ENCODE data around the gene ASPG.

Gene ASPG

DNA sequence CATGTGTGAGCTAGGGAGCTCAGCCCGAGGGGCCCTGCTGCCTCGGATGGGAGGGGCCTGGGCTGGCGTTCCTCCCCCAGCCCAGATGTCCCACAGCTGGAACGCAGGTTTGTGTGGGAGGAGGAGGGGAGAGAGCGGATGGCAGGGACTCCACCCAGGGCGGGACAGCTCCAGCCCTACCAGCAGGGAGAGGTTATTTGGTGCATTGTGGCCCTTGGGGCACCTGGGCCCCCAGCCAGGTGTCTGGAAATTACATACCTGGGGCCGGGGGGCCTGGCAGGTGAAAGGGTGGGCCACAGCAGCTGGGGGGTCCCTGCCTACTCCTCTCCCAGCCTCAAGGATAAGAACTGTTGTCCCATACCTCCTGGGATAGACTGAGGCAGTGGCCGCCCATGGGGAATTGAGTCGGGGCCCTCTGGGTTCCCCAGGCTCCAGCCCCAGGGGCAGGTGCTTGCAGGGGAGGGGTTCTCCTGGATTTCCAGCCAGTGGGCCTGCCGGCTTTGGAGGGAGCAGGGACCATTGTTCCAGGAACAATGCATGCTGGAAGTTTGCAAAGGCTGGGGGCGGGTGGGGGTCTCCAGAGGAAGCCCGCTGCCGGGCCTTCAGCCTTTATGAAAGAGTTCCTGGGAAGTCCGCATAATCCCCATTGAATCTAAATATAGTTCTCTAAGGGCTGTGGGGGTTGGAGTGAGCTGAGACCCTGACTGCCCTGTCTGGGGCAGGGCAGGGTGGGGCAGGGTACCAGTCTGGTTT, 54.1 kb downstream of the ASPG start:
- Histone ChIP-seq H3K4me3 (ENCODE audit: low read length) (no peak overlapping the region), H3K9me3 (ENCODE audit: control insufficient read depth, insufficient read depth, low read length) (no peaks in the 10 kb centered on the region; the same call in 1 of the 2 replicates), H3K9me2 (replicated peaks; ENCODE audit: control insufficient read depth, low read length) (no peaks in the 10 kb centered on the region), H3K27ac (ENCODE audit: low read depth, low read length) (no peak overlapping the region), H3K4me1 (ENCODE audit: control insufficient read depth, low read length) (no peaks in the 10 kb centered on the region), H3K4me2 (ENCODE audit: low read length) (no peak overlapping the region), H3K36me3 (ENCODE audit: control insufficient read depth, low read length) (no peaks in the 10 kb centered on the region), H4K20me1 (ENCODE audit: control insufficient read depth, insufficient read depth, low read depth, low read length) (no peaks in the 10 kb centered on the region), H3K27me3 (ENCODE audit: control insufficient read depth, low read length) (no peaks in the 10 kb centered on the region), H3F3A (ENCODE audit: control insufficient read depth, insufficient read depth) (no peaks in the 10 kb centered on the region), H3K79me2 (ENCODE audit: control insufficient read depth, low read length) (no peaks in the 10 kb centered on the region)
- TF ChIP-seq EZH2phosphoT487 (IDR thresholded peaks at IDR 0.05; ENCODE audit: borderline replicate concordance, low read length): no peak
- TF ChIP-seq, protein P1, sequence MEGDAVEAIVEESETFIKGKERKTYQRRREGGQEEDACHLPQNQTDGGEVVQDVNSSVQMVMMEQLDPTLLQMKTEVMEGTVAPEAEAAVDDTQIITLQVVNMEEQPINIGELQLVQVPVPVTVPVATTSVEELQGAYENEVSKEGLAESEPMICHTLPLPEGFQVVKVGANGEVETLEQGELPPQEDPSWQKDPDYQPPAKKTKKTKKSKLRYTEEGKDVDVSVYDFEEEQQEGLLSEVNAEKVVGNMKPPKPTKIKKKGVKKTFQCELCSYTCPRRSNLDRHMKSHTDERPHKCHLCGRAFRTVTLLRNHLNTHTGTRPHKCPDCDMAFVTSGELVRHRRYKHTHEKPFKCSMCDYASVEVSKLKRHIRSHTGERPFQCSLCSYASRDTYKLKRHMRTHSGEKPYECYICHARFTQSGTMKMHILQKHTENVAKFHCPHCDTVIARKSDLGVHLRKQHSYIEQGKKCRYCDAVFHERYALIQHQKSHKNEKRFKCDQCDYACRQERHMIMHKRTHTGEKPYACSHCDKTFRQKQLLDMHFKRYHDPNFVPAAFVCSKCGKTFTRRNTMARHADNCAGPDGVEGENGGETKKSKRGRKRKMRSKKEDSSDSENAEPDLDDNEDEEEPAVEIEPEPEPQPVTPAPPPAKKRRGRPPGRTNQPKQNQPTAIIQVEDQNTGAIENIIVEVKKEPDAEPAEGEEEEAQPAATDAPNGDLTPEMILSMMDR (IDR thresholded peaks at IDR 0.05; ENCODE audit: low read depth, low read length, poor library complexity, severe bottlenecking): no peak

- no peak overlapping the region for H3K4me2 ChIP-seq (ENCODE audit: low read length)
- H3K27ac ChIP-seq (ENCODE audit: low read depth, low read length): no peak overlapping the region
- H3K27me3 ChIP-seq (ENCODE audit: control insufficient read depth, low read length): no peaks in the 10 kb centered on the region
- H3K4me3 ChIP-seq (ENCODE audit: low read length): no peak overlapping the region
- H3K36me3 ChIP-seq (ENCODE audit: control insufficient read depth, low read length): no peaks in the 10 kb centered on the region
- H3K79me2 ChIP-seq (ENCODE audit: control insufficient read depth, low read length): no peaks in the 10 kb centered on the region
- H3F3A ChIP-seq (ENCODE audit: control insufficient read depth, insufficient read depth): no peaks in the 10 kb centered on the region
- TF ChIP-seq EZH2phosphoT487 (IDR thresholded peaks at IDR 0.05; ENCODE audit: borderline replicate concordance, low read length): no peak
- TF ChIP-seq, protein P1 (IDR thresholded peaks at IDR 0.05; ENCODE audit: low read depth, low read length, poor library complexity, severe bottlenecking): no peak
- no peaks in the 10 kb centered on the region for H3K9me2 ChIP-seq (replicated peaks; ENCODE audit: control insufficient read depth, low read length)
- no peaks in the 10 kb centered on the region for H3K4me1 ChIP-seq (ENCODE audit: control insufficient read depth, low read length)
- no peaks in the 10 kb centered on the region for H4K20me1 ChIP-seq (ENCODE audit: control insufficient read depth, insufficient read depth, low read depth, low read length)
- H3K9me3 ChIP-seq (ENCODE audit: control insufficient read depth, insufficient read depth, low read length): no peaks in the 10 kb centered on the region; the same call in 1 of the 2 replicates
Observed at GRCh38 chr14:104140213-104140462, 54.6 kb downstream of the ASPG start.

- Histone ChIP-seq H3K9me3 (ENCODE audit: control insufficient read depth, insufficient read depth, low read length) (no peaks in the 10 kb centered on the region), H3K4me3 (ENCODE audit: low read length) (no peak overlapping the region), H3K27ac (ENCODE audit: low read depth, low read length) (no peak overlapping the region), H3K4me2 (ENCODE audit: low read length) (no peak overlapping the region), H4K20me1 (ENCODE audit: control insufficient read depth, insufficient read depth, low read depth, low read length) (no peaks in the 10 kb centered on the region), H3K27me3 (ENCODE audit: control insufficient read depth, low read length) (no peaks in the 10 kb centered on the region), H3F3A (ENCODE audit: control insufficient read depth, insufficient read depth) (no peaks in the 10 kb centered on the region), H3K9me2 (replicated peaks; ENCODE audit: control insufficient read depth, low read length) (no peaks in the 10 kb centered on the region), H3K36me3 (ENCODE audit: control insufficient read depth, low read length) (no peaks in the 10 kb centered on the region), H3K4me1 (ENCODE audit: control insufficient read depth, low read length) (no peaks in the 10 kb centered on the region), H3K79me2 (ENCODE audit: control insufficient read depth, low read length) (no peaks in the 10 kb centered on the region)
- TF ChIP-seq EZH2phosphoT487 (IDR thresholded peaks at IDR 0.05; ENCODE audit: borderline replicate concordance, low read length): no peak
- TF ChIP-seq, protein P1 (IDR thresholded peaks at IDR 0.05; ENCODE audit: low read depth, low read length, poor library complexity, severe bottlenecking): no peak
Observed at GRCh38 chr14:104140463-104141331, 55.2 kb downstream of the ASPG start.

Data from DOHH2 (cell line).